Osteoblast (primary cell): ENCODE measurements around the gene NGF. TPM values are rescaled to one million over a fixed set of nuclear protein-coding genes. Genes with fewer than 3 reads are reported as not detected.

Source experiments
- DNase-seq: peaks from one replicate; pipeline ENCODE4 v3.0.0; 2011; ENCODE audit warnings: low spot score, mixed read lengths; ENCODE audit not compliant: insufficient read length; ENCODE audit errors: missing footprints
- H2AFZ ChIP-seq: 2 replicates; pipeline ENCODE4 v1.6.0; 2011; ENCODE audit warnings: mild to moderate bottlenecking, low read length
- H3K27ac ChIP-seq: 2 replicates; pipeline ENCODE4 v1.5.1; 2011; ENCODE audit warnings: mild to moderate bottlenecking, low read depth, low read length, moderate library complexity
- H3K27me3 ChIP-seq: 2 replicates; pipeline ENCODE4 v1.6.0; 2012; ENCODE audit warnings: mild to moderate bottlenecking, control low read depth, inconsistent platforms, low read length, moderate library complexity; ENCODE audit not compliant: insufficient read depth
- H3K36me3 ChIP-seq: 2 replicates; pipeline ENCODE4 v1.5.1; 2011; ENCODE audit warnings: mild to moderate bottlenecking, low read length, control low read depth, moderate library complexity; ENCODE audit not compliant: insufficient read depth
- H3K4me1 ChIP-seq: 2 replicates; pipeline ENCODE4 v1.5.1; 2011; ENCODE audit warnings: mild to moderate bottlenecking, low read length, control low read depth, moderate library complexity; ENCODE audit not compliant: insufficient read depth
- H3K4me2 ChIP-seq: 2 replicates; pipeline ENCODE4 v1.6.0; 2011; ENCODE audit warnings: mild to moderate bottlenecking, low read length; ENCODE audit not compliant: insufficient read depth
- H3K4me3 ChIP-seq: fragments of 200-600 bp; sonication (generic); 3 replicates; pipeline ENCODE4 v1.5.1; 2012; ENCODE audit warnings: mild to moderate bottlenecking, low read length, inconsistent platforms; ENCODE audit not compliant: insufficient read depth
- H3K79me2 ChIP-seq: 2 replicates; pipeline ENCODE4 v1.6.0; 2012; ENCODE audit warnings: mild to moderate bottlenecking, low read length, control low read depth, inconsistent platforms; ENCODE audit not compliant: insufficient read depth
- H3K9me3 ChIP-seq: 2 replicates; pipeline ENCODE4 v1.5.1; 2011; ENCODE audit warnings: low read depth, low read length, control low read depth
- H4K20me1 ChIP-seq: 2 replicates; pipeline ENCODE4 v1.6.0; 2012; ENCODE audit warnings: mild to moderate bottlenecking, low read length, control low read depth; ENCODE audit not compliant: insufficient read depth
- total RNA-seq: library from RNA; depleted of rRNA; stranded (reverse); fragments of >200 nt; gene quantifications from 2 replicates; pipeline ENCODE4 v1.2.3, GENCODE V29; 2012
- TF ChIP-seq, protein P1 (sequence below): IDR thresholded peaks from 2 replicates; pipeline ENCODE4 v1.5.1; 2011; ENCODE audit warnings: mild to moderate bottlenecking, low read depth, low read length, moderate library complexity; ENCODE audit errors: extremely low read depth

NGF gene
- total RNA-seq, 1 donor, result 6.2 TPM

DNA sequence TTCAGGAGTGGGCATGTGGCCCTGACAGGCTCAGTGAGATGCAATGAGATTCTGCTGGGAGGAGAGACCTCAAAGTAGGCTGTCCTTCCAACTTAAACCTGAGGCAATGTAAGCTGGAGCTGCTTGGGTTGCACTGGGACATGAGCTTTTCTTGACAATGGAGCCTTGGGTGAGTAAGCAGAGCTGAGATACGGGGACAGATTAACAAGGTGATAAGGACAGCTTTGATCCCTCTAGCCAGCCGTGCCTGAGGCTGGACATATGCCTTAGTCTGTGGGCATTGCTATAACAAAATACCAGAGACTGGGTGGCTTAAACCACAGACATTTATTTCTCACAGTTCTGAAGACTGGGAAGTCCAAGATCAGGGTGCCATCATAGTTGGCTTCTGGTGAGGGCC lies 18.3 kb upstream of the NGF start:
- Histone ChIP-seq H3K4me1 (no peaks in the 10 kb centered on the region), H3K36me3 (no peaks in the 10 kb centered on the region), H3K27me3 (no peaks in the 10 kb centered on the region), H3K9me3 (no peaks in the 10 kb centered on the region), H3K27ac (no peak overlapping the region), H3K4me2 (no peak overlapping the region), H2AFZ (no peak overlapping the region), H3K4me3 (no peak overlapping the region), H3K79me2 (no peaks in the 10 kb centered on the region), H4K20me1 (no peaks in the 10 kb centered on the region)
- TF ChIP-seq, protein P1, sequence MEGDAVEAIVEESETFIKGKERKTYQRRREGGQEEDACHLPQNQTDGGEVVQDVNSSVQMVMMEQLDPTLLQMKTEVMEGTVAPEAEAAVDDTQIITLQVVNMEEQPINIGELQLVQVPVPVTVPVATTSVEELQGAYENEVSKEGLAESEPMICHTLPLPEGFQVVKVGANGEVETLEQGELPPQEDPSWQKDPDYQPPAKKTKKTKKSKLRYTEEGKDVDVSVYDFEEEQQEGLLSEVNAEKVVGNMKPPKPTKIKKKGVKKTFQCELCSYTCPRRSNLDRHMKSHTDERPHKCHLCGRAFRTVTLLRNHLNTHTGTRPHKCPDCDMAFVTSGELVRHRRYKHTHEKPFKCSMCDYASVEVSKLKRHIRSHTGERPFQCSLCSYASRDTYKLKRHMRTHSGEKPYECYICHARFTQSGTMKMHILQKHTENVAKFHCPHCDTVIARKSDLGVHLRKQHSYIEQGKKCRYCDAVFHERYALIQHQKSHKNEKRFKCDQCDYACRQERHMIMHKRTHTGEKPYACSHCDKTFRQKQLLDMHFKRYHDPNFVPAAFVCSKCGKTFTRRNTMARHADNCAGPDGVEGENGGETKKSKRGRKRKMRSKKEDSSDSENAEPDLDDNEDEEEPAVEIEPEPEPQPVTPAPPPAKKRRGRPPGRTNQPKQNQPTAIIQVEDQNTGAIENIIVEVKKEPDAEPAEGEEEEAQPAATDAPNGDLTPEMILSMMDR, result no peak
- DNase-seq, result no peak

DNA sequence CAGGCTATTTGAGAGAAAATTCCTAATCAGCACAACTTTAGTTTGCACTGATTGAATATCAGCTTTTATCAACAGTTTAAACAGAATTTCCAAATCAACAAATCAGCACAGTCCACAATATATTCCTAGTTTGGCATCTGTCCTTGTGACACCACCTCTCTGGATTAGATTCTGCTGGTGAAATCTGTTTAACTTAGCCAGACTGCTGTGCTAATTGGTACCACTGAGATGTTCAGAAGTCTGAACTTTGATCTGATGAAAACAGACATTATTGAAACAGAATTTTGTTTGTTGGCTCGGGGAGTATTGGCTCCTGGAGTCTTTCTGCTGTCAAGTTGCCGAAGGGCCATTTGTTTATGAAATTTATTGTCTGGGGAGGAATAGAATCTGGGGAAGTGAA lies 17.0 kb upstream of the NGF start:
- Histone ChIP-seq H3K27ac (no peak overlapping the region), H3K4me2 (no peak overlapping the region), H4K20me1 (no peaks in the 10 kb centered on the region), H3K4me1 (no peaks in the 10 kb centered on the region), H3K36me3 (no peaks in the 10 kb centered on the region), H3K79me2 (no peaks in the 10 kb centered on the region), H2AFZ (no peak overlapping the region), H3K9me3 (no peaks in the 10 kb centered on the region), H3K4me3 (no peak overlapping the region), H3K27me3 (no peaks in the 10 kb centered on the region)
- no peak for DNase-seq
- TF ChIP-seq, protein P1, result no peak

DNA sequence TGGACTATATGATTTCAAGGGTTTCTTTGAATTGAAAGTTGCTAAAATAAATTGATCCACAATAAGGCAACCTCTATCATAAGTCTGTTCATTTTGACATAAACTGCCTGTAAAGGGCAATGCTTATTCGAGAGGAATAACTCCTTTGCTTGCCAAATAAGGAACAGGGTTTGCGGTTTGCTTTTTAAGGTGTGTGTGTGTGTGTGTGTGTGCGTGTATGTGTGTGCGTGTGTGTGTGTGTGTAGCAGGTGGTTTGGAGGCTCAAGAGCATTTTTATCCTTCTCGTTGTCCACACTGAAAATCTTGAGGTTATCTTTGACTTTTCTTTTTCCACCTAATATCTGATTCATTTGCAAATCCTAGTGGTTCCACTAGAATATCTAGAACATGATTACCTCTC lies 13.1 kb upstream of the NGF start:
- H3K27ac ChIP-seq, result no peak overlapping the region
- no peaks in the 10 kb centered on the region for H4K20me1 ChIP-seq
- H3K4me1 ChIP-seq, result no peaks in the 10 kb centered on the region
- H3K4me3 ChIP-seq, result no peak overlapping the region
- H3K36me3 ChIP-seq, result no peaks in the 10 kb centered on the region
- no peak for DNase-seq
- H2AFZ ChIP-seq, result no peak overlapping the region
- TF ChIP-seq, protein P1, result no peak
- no peaks in the 10 kb centered on the region for H3K27me3 ChIP-seq
- H3K79me2 ChIP-seq, result no peaks in the 10 kb centered on the region
- no peak overlapping the region for H3K4me2 ChIP-seq
- H3K9me3 ChIP-seq, result no peaks in the 10 kb centered on the region

DNA sequence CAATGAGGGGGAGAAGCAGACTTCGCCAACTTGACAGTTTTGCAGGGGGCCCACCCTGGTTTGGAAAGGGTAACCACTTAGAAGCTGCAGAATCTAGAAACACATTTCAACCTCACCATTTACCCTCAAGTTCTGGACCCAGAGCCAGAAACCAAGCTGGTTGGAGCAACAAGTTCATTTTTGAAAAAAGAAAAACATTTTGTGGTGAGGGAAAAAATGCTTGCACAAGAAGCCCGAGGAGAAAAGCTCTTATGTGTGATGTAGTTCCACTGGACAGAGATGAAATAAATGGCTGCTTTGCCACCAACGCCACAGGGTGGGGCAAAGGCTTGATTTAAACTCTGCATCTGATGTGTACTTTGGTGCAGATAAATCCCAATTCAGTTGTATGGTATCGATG lies 10.6 kb upstream of the NGF start:
- H3K27ac ChIP-seq, result no peak overlapping the region
- no peak overlapping the region for H2AFZ ChIP-seq
- H3K4me2 ChIP-seq, result no peak overlapping the region
- no peaks in the 10 kb centered on the region for H3K27me3 ChIP-seq
- DNase-seq, result no peak
- H4K20me1 ChIP-seq, result no peaks in the 10 kb centered on the region
- no peaks in the 10 kb centered on the region for H3K79me2 ChIP-seq
- no peaks in the 10 kb centered on the region for H3K4me1 ChIP-seq
- no peak overlapping the region for H3K4me3 ChIP-seq
- TF ChIP-seq, protein P1, result no peak
- no peaks in the 10 kb centered on the region for H3K36me3 ChIP-seq
- no peaks in the 10 kb centered on the region for H3K9me3 ChIP-seq
